ENCODE results near the gene FIP1L1.

DNA sequence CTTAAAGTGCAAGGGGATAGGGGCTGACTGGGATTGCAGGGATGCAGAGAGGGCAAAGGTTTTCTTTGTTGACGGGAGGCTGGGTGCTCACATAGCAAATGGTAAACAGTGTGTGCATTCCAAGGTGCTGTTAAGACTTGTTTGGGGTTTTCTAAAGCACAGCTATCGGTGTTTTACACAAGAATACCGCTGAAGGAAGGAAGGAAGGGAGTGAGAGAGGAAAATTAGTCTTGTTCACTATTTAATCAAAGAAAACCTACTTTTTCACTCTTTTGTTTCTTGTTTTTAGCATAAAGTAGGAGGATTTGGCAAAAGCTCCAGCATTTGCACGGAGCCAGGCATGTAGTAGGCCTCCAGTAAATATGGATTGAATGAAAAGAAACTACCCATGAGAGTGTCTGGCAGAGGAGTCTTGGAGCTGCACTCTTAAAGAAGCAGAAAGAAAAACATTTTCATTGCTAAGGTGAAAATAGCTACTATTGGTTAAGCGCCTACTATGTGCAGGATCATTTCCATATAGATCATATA is 99.7 kb downstream of the FIP1L1 start:
- TF ChIP-seq, protein P1, sequence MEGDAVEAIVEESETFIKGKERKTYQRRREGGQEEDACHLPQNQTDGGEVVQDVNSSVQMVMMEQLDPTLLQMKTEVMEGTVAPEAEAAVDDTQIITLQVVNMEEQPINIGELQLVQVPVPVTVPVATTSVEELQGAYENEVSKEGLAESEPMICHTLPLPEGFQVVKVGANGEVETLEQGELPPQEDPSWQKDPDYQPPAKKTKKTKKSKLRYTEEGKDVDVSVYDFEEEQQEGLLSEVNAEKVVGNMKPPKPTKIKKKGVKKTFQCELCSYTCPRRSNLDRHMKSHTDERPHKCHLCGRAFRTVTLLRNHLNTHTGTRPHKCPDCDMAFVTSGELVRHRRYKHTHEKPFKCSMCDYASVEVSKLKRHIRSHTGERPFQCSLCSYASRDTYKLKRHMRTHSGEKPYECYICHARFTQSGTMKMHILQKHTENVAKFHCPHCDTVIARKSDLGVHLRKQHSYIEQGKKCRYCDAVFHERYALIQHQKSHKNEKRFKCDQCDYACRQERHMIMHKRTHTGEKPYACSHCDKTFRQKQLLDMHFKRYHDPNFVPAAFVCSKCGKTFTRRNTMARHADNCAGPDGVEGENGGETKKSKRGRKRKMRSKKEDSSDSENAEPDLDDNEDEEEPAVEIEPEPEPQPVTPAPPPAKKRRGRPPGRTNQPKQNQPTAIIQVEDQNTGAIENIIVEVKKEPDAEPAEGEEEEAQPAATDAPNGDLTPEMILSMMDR (IDR thresholded peaks at IDR 0.05): no peak
- TF ChIP-seq POLR2A (IDR thresholded peaks at IDR 0.05): no peak
- no peak for TF ChIP-seq POLR2AphosphoS5 (IDR thresholded peaks at IDR 0.05; ENCODE audit: insufficient read depth in 1 of 2, low read depth in 1 of 2)

Data from vagina (tissue), 2 donors.